A549 (cell line): ENCODE data around the gene CMPK2. TPM values are rescaled to one million over a fixed set of nuclear protein-coding genes. Genes with fewer than 3 reads are reported as not detected.
"Not testable (repeated sequence)": the region's sequence is repeated elsewhere in the genome, so short reads cannot be mapped to it uniquely, and the experiment has no call there.

Experiments
- ATAC-seq, 2 experiments: fragments of 200-7000 bp in 1 of 2; fragments of >200 bp in 1 of 2; cut with Nextera tagmentation in 1 of 2; cut with Tn5 transposase in 1 of 2; 3 replicates each; pipeline versions ENCODE4 v1.8.0 to v1.9.1; 2018 to 2020; ENCODE audit warnings: mild to moderate bottlenecking in 1 of 2, moderate library complexity in 1 of 2
- CTCF ChIA-PET: fragments of 300-600 bp; sonication (Branson Sonifier 250); formaldehyde crosslinking; extraction: SDS; loops from one replicate; lab custom pipeline; 2021; ENCODE audit warnings: antibody characterized with exemption, inconsistent platforms; lab: Yijun Ruan, JAX
- POLR2A ChIA-PET: fragments of 350-600 bp; formaldehyde crosslinking; extraction: SDS; loops from one replicate; lab custom pipeline; 2021; ENCODE audit warnings: antibody characterized with exemption, inconsistent platforms; lab: Yijun Ruan, JAX
- DNase-seq, 2 experiments: peaks; one replicate each; pipeline versions ENCODE4 v3.0.0 to v3.0.0-alpha.2; 2011 to 2016; ENCODE audit warnings: low read depth in 1 of 2, low spot score in 1 of 2
- FAIRE-seq: peaks from 2 replicates; lab custom pipeline; 2011; peaks lifted over from hg19 to GRCh38; lab: Jason Lieb, UNC
- H3K27ac ChIP-seq, 2 experiments: fragments of >200 bp; sonication (Bioruptor Twin); formaldehyde crosslinking; 3 replicates each; pipeline ENCODE4 v1.5.1; 2016 to 2017
- H3K4me1 ChIP-seq: fragments of >200 bp; sonication (Bioruptor Twin); formaldehyde crosslinking; 3 replicates; pipeline ENCODE4 v1.6.1; 2016
- H3K4me2 ChIP-seq: fragments of >200 bp; sonication (Bioruptor Twin); formaldehyde crosslinking; 3 replicates; pipeline ENCODE4 v1.6.1; 2016
- H3K4me3 ChIP-seq: fragments of >200 bp; sonication (Bioruptor Twin); formaldehyde crosslinking; 3 replicates; pipeline ENCODE4 v1.5.1; 2016
- H3K9me3 ChIP-seq: fragments of >200 bp; sonication (Bioruptor Twin); formaldehyde crosslinking; 3 replicates; pipeline ENCODE4 v1.6.1; 2016
- BCL3 ChIP-seq: fragments of >200 bp; sonication (Bioruptor Twin); formaldehyde crosslinking; IDR thresholded peaks from 3 replicates; pipeline ENCODE4 v1.6.1; 2016
- CHD2 ChIP-seq: fragments of 150-350 bp; IDR thresholded peaks from 2 replicates; pipeline ENCODE4 v1.6.1; 2014; ENCODE audit warnings: low read length; ENCODE audit not compliant: partially characterized antibody
- CHD4 ChIP-seq: fragments of 200-600 bp; sonication (generic); IDR thresholded peaks from 2 replicates; pipeline ENCODE4 v1.6.1; 2016; ENCODE audit warnings: antibody characterized with exemption, mild to moderate bottlenecking, borderline replicate concordance
- EHMT2 ChIP-seq: fragments of 200-600 bp; sonication (generic); IDR thresholded peaks from 2 replicates; pipeline ENCODE4 v1.6.1; 2016; ENCODE audit warnings: antibody characterized with exemption, low read depth, mild to moderate bottlenecking, moderate library complexity
- EP300 ChIP-seq, 2 experiments: fragments of >200 bp; sonication (Bioruptor Twin); formaldehyde crosslinking; IDR thresholded peaks; 2 replicates in 1 of 2; 3 replicates in 1 of 2; pipeline ENCODE4 v1.6.1; 2016 to 2017
- HOXB5 ChIP-seq: fragments of 250-450 bp; sonication (Bioruptor Pico); IDR thresholded peaks from 2 replicates; pipeline ENCODE4 v1.5.0; 2020; ENCODE audit warnings: mild to moderate bottlenecking, moderate library complexity
- JUN ChIP-seq, 2 experiments: fragments of >200 bp; sonication (Bioruptor Twin); formaldehyde crosslinking; IDR thresholded peaks; 2 replicates in 1 of 2; 3 replicates in 1 of 2; pipeline ENCODE4 v1.6.1; 2016 to 2017
- MAFK ChIP-seq: fragments of 450-650 bp; IDR thresholded peaks from 2 replicates; pipeline ENCODE4 v1.6.1; 2014; ENCODE audit not compliant: partially characterized antibody
- MYC ChIP-seq: IDR thresholded peaks from 2 replicates; pipeline ENCODE4 v1.6.1; 2012; ENCODE audit warnings: mild to moderate bottlenecking, inconsistent platforms, low read length, improper control_type of control experiment, borderline replicate concordance
- RFX5 ChIP-seq: fragments of 450-650 bp; IDR thresholded peaks from 2 replicates; pipeline ENCODE4 v1.7.1; 2014; ENCODE audit warnings: antibody characterized with exemption, mild to moderate bottlenecking, moderate library complexity
- TP53 ChIP-seq: fragments of 250-450 bp; sonication (Bioruptor Pico); IDR thresholded peaks from 2 replicates; pipeline ENCODE4 v1.5.0; 2021; ENCODE audit warnings: mild to moderate bottlenecking, moderate library complexity
- ZC3H11A ChIP-seq: fragments of 450-650 bp; IDR thresholded peaks from 2 replicates; pipeline ENCODE4 v1.6.1; 2014; ENCODE audit warnings: antibody characterized with exemption, mild to moderate bottlenecking
- WGBS: methylation state at CpG from one replicate; pipeline ENCODE4 v1.1.6; 2017; ENCODE audit errors: missing lambda C conversion rate; 5-methylcytosine and 5-hydroxymethylcytosine counted together
- polyA plus RNA-seq, 4 experiments: library from polyadenylated mRNA; depleted of rRNA in 3 of 4; stranded (reverse); fragments of >200 nt; fragmentation: RNase III in 1 of 4; extraction: RNeasy Plus Mini Kit Qiagen cat#74134 plus additional on column Dnase treatment in 1 of 4; gene quantifications; 2 replicates in 3 of 4; 3 replicates in 1 of 4; pipeline ENCODE4 v1.2.3, GENCODE V29; 2011 to 2017
- TF ChIP-seq, protein P1 (sequence below): fragments of 200-600 bp; sonication (generic); IDR thresholded peaks from 2 replicates; pipeline ENCODE4 v1.6.1; 2016; ENCODE audit warnings: antibody characterized with exemption, mild to moderate bottlenecking, moderate library complexity
- TF ChIP-seq, protein P2 (sequence below): fragments of >200 bp; sonication (Bioruptor Twin); formaldehyde crosslinking; IDR thresholded peaks from 3 replicates; pipeline ENCODE4 v1.5.1; 2016
- TF ChIP-seq, protein P3 (sequence below): fragments of 250-450 bp; sonication (Bioruptor Pico); IDR thresholded peaks from 2 replicates; pipeline ENCODE4 v1.5.0; 2021; ENCODE audit warnings: mild to moderate bottlenecking, moderate library complexity, borderline replicate concordance

Gene CMPK2
- polyA plus RNA-seq, 2 of the 4 experiments (the other 2 are of a cell fraction) = 0.12 to 0.41 TPM

GRCh38 chr2:6860296-6860695 is 5.4 kb downstream of the CMPK2 start:
- ATAC-seq (no peak), FAIRE-seq (no peak), DNase-seq (no peak)
- H3K9me3 ChIP-seq = peaks cover 22% of the 10 kb centered on the region; the same call in 2 of the 3 replicates
- H3K4me2 ChIP-seq = no peak overlapping the region
- TF ChIP-seq CHD2 (no peak), ZC3H11A (no peak), RFX5 (no peak), EP300 (IDR thresholded peaks at IDR 0.05) (no peak)
- TF ChIP-seq, protein P1, sequence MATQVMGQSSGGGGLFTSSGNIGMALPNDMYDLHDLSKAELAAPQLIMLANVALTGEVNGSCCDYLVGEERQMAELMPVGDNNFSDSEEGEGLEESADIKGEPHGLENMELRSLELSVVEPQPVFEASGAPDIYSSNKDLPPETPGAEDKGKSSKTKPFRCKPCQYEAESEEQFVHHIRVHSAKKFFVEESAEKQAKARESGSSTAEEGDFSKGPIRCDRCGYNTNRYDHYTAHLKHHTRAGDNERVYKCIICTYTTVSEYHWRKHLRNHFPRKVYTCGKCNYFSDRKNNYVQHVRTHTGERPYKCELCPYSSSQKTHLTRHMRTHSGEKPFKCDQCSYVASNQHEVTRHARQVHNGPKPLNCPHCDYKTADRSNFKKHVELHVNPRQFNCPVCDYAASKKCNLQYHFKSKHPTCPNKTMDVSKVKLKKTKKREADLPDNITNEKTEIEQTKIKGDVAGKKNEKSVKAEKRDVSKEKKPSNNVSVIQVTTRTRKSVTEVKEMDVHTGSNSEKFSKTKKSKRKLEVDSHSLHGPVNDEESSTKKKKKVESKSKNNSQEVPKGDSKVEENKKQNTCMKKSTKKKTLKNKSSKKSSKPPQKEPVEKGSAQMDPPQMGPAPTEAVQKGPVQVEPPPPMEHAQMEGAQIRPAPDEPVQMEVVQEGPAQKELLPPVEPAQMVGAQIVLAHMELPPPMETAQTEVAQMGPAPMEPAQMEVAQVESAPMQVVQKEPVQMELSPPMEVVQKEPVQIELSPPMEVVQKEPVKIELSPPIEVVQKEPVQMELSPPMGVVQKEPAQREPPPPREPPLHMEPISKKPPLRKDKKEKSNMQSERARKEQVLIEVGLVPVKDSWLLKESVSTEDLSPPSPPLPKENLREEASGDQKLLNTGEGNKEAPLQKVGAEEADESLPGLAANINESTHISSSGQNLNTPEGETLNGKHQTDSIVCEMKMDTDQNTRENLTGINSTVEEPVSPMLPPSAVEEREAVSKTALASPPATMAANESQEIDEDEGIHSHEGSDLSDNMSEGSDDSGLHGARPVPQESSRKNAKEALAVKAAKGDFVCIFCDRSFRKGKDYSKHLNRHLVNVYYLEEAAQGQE = no peak
- WGBS = 34% methylated on average over 3 of the region's 3 CpGs
- CTCF ChIA-PET = interaction anchor here (0.7 kb wide), 1 partner anchor 14 kb away, joined by 3 read pairs; no protein-coding TSS in a partner anchor
- no peak overlapping the region for H3K27ac ChIP-seq
- 0 out of 3 replicates have a peak, but pooled peaks cover 13% of the 10 kb centered on the region for H3K4me1 ChIP-seq
- H3K4me3 ChIP-seq = no peak overlapping the region
- POLR2A ChIA-PET = no interaction called here

- H3K9me3 ChIP-seq = peaks cover 22% of the 10 kb centered on the region; the same call in 2 of the 3 replicates
- POLR2A ChIA-PET, H3K4me3 ChIP-seq, H3K27ac ChIP-seq, DNase-seq, H3K4me2 ChIP-seq, FAIRE-seq, H3K4me1 ChIP-seq, ATAC-seq: not testable (repeated sequence)
- 28% methylated on average over 4 of the region's 4 CpGs for WGBS
- CTCF ChIA-PET = interaction anchor here (1.8 kb wide), 1 partner anchor 11 kb away, joined by 6 read pairs; no protein-coding TSS in a partner anchor
Measured at GRCh38 chr2:6858466-6859027, 7.2 kb downstream of the CMPK2 start.

GRCh38 chr2:6856548-6856920 is 9.2 kb downstream of the CMPK2 start:
- Histone ChIP-seq H3K4me1 (0 out of 3 replicates have a peak, but pooled peaks cover 9% of the 10 kb centered on the region), H3K9me3 (peaks cover 22% of the 10 kb centered on the region; the same call in 2 of the 3 replicates), H3K4me2 (no peak overlapping the region), H3K4me3 (no peak overlapping the region), H3K27ac (no peak overlapping the region)
- TF ChIP-seq JUN (IDR thresholded peaks at IDR 0.05) = no peak
- TF ChIP-seq ZC3H11A = no peak
- no peak for TF ChIP-seq MAFK
- TF ChIP-seq EHMT2 = no peak
- TF ChIP-seq, protein P2, sequence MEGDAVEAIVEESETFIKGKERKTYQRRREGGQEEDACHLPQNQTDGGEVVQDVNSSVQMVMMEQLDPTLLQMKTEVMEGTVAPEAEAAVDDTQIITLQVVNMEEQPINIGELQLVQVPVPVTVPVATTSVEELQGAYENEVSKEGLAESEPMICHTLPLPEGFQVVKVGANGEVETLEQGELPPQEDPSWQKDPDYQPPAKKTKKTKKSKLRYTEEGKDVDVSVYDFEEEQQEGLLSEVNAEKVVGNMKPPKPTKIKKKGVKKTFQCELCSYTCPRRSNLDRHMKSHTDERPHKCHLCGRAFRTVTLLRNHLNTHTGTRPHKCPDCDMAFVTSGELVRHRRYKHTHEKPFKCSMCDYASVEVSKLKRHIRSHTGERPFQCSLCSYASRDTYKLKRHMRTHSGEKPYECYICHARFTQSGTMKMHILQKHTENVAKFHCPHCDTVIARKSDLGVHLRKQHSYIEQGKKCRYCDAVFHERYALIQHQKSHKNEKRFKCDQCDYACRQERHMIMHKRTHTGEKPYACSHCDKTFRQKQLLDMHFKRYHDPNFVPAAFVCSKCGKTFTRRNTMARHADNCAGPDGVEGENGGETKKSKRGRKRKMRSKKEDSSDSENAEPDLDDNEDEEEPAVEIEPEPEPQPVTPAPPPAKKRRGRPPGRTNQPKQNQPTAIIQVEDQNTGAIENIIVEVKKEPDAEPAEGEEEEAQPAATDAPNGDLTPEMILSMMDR = no peak
- no peak for TF ChIP-seq TP53
- TF ChIP-seq HOXB5 (CRISPR knock-in tag) = no peak
- TF ChIP-seq MYC = no peak
- TF ChIP-seq BCL3 = no peak
- TF ChIP-seq, protein P3, sequence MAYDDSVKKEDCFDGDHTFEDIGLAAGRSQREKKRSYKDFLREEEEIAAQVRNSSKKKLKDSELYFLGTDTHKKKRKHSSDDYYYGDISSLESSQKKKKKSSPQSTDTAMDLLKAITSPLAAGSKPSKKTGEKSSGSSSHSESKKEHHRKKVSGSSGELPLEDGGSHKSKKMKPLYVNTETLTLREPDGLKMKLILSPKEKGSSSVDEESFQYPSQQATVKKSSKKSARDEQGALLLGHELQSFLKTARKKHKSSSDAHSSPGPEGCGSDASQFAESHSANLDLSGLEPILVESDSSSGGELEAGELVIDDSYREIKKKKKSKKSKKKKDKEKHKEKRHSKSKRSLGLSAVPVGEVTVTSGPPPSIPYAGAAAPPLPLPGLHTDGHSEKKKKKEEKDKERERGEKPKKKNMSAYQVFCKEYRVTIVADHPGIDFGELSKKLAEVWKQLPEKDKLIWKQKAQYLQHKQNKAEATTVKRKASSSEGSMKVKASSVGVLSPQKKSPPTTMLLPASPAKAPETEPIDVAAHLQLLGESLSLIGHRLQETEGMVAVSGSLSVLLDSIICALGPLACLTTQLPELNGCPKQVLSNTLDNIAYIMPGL (CRISPR knock-in tag) = no peak
- TF ChIP-seq CHD4 = no peak
- TF ChIP-seq CHD2 = no peak
- WGBS = 0% methylated on average over 1 of the region's 1 CpG
- ATAC-seq (no peak), FAIRE-seq (no peak), DNase-seq (no peak)
- ChIA-PET CTCF (interaction anchor here (1.0 kb wide), 1 partner anchor 9 kb away, joined by 5 read pairs; the partner anchor contains the start of gene CMPK2), POLR2A (no interaction called here)
